ENCODE results near the gene IL4I1. TPM values are rescaled to one million over a fixed set of nuclear protein-coding genes. Genes with fewer than 3 reads are reported as not detected.

The IL4I1 gene
- total RNA-seq, 1 experiment from 2014 or later: 1.5 TPM

DNA sequence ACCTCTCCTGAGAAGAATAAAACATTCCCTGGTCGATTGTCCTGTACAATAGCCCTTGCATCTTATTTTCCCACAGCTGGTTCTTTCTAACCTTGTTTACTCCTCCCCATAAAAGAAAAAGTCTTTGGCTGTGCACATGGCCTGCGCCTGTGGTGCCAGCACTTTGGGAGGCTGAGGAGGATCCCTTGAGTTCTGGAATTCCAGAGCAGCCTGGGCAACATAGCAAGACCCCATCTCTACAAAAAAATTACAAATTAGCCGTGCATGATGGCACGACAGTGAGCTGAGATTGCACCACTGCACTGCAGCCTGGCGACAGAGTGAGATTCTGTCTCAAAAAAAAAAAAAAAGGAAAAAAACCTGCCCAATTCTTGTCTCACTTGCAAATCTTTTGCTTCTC lies 39.9 kb upstream of the IL4I1 start:
- no TSS peak for BruUV-seq (replicated peaks)
- Histone ChIP-seq H3K4me1 (ENCODE audit: control insufficient read depth, insufficient read depth, low read length) (no peaks in the 10 kb centered on the region), H3K4me3 (ENCODE audit: low read depth in 2 of 2, low read length in 2 of 2) (no peak overlapping the region), H3K27me3 (ENCODE audit: control insufficient read depth, insufficient read depth, low read length) (no peaks in the 10 kb centered on the region), H3K27ac (ENCODE audit: low read length) (no peak overlapping the region), H3K9me3 (ENCODE audit: control insufficient read depth, insufficient read depth, low read depth, low read length) (no peaks in the 10 kb centered on the region), H3K36me3 (ENCODE audit: control insufficient read depth, insufficient read depth, low read length) (no peaks in the 10 kb centered on the region; the same call in 1 of the 2 replicates)
- ChIA-PET POLR2A (interaction anchor here (0.6 kb wide), 1 partner anchor 22 kb away, joined by 6 read pairs; no protein-coding TSS in a partner anchor), CTCF (no interaction called here)
- in situ Hi-C loops (cut with HindIII; ENCODE audit: low pct_unique_long_range_greater_than_20kb, low sequenced_read_pairs) (no loop called here), intact Hi-C loops (cut with micrococcal nuclease; ENCODE audit: unreplicated experiment) (loop anchor here (2.0 kb wide), 1 partner anchor 48 kb away; no protein-coding TSS in a partner anchor)
- TF ChIP-seq SIN3A (IDR thresholded peaks at IDR 0.05; ENCODE audit: borderline replicate concordance, insufficient read depth, low read depth, low read length): no peak
- ATAC-seq (no peak), DNase-seq (ENCODE audit: low read depth, low spot score) (no peak)

DNA sequence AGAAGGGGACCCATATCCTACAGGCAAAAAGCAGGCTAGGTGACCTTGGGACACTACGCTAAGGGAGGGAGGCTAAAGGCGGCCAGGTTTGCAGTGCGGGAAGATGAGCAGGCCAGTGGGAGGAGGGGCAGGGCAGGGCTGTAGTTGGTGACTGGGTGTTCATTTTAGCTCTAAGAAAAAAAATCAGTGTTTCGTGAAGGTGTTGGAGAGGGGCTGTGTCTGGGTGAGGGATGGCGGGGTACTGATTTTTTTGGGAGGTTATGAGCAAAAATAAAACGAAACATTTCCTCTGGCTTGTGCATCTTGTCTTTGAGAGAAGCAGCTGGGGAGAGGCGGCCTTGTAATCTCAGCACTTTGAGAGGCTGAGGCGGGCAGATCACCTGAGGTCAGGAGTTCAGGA lies 37.0 kb upstream of the IL4I1 start:
- DNase-seq (ENCODE audit: low read depth, low spot score) (no peak), ATAC-seq (no peak)
- Histone ChIP-seq H3K9me3 (ENCODE audit: control insufficient read depth, insufficient read depth, low read depth, low read length) (no peaks in the 10 kb centered on the region), H3K27ac (ENCODE audit: low read length) (no peak overlapping the region), H3K36me3 (ENCODE audit: control insufficient read depth, insufficient read depth, low read length) (no peaks in the 10 kb centered on the region; the same call in none of the 2 replicates), H3K4me1 (ENCODE audit: control insufficient read depth, insufficient read depth, low read length) (peaks cover 6% of the 10 kb centered on the region; the same call in 1 of the 2 replicates), H3K4me3 (ENCODE audit: low read depth in 2 of 2, low read length in 2 of 2) (no peak overlapping the region), H3K27me3 (ENCODE audit: control insufficient read depth, insufficient read depth, low read length) (no peaks in the 10 kb centered on the region)
- TF ChIP-seq POLR2AphosphoS5 (IDR thresholded peaks at IDR 0.05; ENCODE audit: low read depth, low read length): no peak
- no peak for TF ChIP-seq REST (IDR thresholded peaks at IDR 0.05; ENCODE audit: insufficient read depth in 1 of 2, low read depth in 2 of 2, low read length in 1 of 2)
- no peak for TF ChIP-seq CTCF (IDR thresholded peaks at IDR 0.05)
- TF ChIP-seq SIN3A (IDR thresholded peaks at IDR 0.05; ENCODE audit: borderline replicate concordance, insufficient read depth, low read depth, low read length): no peak
- TF ChIP-seq TCF7L2 (IDR thresholded peaks at IDR 0.05; ENCODE audit: low read depth, low read length): no peak
- ChIA-PET CTCF (no interaction called here), POLR2A (no interaction called here)
- no TSS peak for BruUV-seq (replicated peaks)
- intact Hi-C loops (cut with micrococcal nuclease; ENCODE audit: unreplicated experiment): no loop called here
- in situ Hi-C loops (cut with HindIII; ENCODE audit: low pct_unique_long_range_greater_than_20kb, low sequenced_read_pairs): no loop called here

GRCh38 chr19:49932731-49933131 lies 36.0 kb upstream of the IL4I1 start:
- POLR2A ChIA-PET: interaction anchor here (0.6 kb wide), 1 partner anchor 30 kb away, joined by 16 read pairs; no protein-coding TSS in a partner anchor
- in situ Hi-C loops (cut with HindIII; ENCODE audit: low pct_unique_long_range_greater_than_20kb, low sequenced_read_pairs) (no loop called here), intact Hi-C loops (cut with micrococcal nuclease; ENCODE audit: unreplicated experiment) (no loop called here)
- Histone ChIP-seq H3K36me3 (ENCODE audit: control insufficient read depth, insufficient read depth, low read length) (no peaks in the 10 kb centered on the region; the same call in none of the 2 replicates), H3K27me3 (ENCODE audit: control insufficient read depth, insufficient read depth, low read length) (no peaks in the 10 kb centered on the region), H3K4me1 (ENCODE audit: control insufficient read depth, insufficient read depth, low read length) (peaks cover 9% of the 10 kb centered on the region), H3K9me3 (ENCODE audit: control insufficient read depth, insufficient read depth, low read depth, low read length) (no peaks in the 10 kb centered on the region), H3K4me3 (ENCODE audit: low read depth in 2 of 2, low read length in 2 of 2) (no peak overlapping the region), H3K27ac (ENCODE audit: low read length) (no peak overlapping the region)
- DNase-seq (ENCODE audit: low read depth, low spot score): no peak
- BruUV-seq (replicated peaks): no TSS peak
- no peak for ATAC-seq
- TF ChIP-seq TCF7L2 (IDR thresholded peaks at IDR 0.05; ENCODE audit: low read depth, low read length): no peak
- no peak for TF ChIP-seq CTCF (IDR thresholded peaks at IDR 0.05)
- TF ChIP-seq POLR2AphosphoS5 (IDR thresholded peaks at IDR 0.05; ENCODE audit: low read depth, low read length): no peak
- TF ChIP-seq REST (IDR thresholded peaks at IDR 0.05; ENCODE audit: insufficient read depth in 1 of 2, low read depth in 2 of 2, low read length in 1 of 2): no peak
- TF ChIP-seq SIN3A (IDR thresholded peaks at IDR 0.05; ENCODE audit: borderline replicate concordance, insufficient read depth, low read depth, low read length): no peak
- CTCF ChIA-PET: no interaction called here

Measured in Panc1 (cell line).